ENCODE measurements around the gene GK. TPM values are rescaled to one million over a fixed set of nuclear protein-coding genes. Genes with fewer than 3 reads are reported as not detected.

The GK gene
- total RNA-seq (ENCODE audit: unreplicated experiment): 2.4 TPM
- long read RNA-seq: 0 reads

DNA sequence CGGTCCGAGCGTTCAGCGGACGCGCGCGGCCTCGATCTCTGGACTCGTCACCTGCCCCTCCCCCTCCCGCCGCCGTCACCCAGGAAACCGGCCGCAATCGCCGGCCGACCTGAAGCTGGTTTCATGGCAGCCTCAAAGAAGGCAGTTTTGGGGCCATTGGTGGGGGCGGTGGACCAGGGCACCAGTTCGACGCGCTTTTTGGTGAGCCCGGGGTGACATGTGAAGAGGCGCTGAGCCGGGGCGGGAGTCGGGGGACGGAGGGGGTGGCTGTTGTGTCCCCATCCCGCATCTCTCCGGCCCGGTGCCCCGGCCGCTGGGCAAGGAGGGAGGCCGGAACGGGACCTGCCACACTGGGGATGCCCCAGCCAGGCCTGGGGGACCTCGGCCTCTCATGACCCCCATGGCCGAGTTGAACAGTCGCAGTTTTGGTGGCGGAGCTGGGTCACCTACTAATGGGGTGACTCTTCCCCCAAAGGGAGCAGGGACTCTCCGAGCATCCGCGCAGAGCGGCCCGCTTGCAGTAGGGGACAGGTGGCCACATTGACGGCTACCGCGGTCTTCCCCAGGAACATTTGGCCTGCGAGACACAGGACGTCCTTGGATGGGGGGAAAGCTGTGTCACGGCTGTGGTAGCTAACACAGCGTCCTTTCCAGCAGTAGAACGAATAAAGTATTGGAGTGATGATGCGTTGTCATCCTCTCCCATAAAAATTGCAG, at the start of gene GK:
TSS of gene GK (plus strand) at position 9 of the 717 bp plus-strand sequence. CDS start at position 124, 115 bp downstream.
- Mint-ChIP-seq H3K4me1 (ENCODE audit: unreplicated experiment) (peaks cover 6% of the 10 kb centered on the region), H3K36me3 (ENCODE audit: low read depth, unreplicated experiment) (no peaks in the 10 kb centered on the region), H3K27ac (ENCODE audit: unreplicated experiment) (peak within 1 kb of the TSS; percentile 80), H3K27me3 (ENCODE audit: unreplicated experiment) (no peaks in the 10 kb centered on the region), H3K9me3 (ENCODE audit: unreplicated experiment) (no peaks in the 10 kb centered on the region), H3K4me3 (ENCODE audit: unreplicated experiment) (peak within 1 kb of the TSS; percentile 88)
- peak; percentile 7 for DNase-seq (ENCODE audit: low spot score)
- TF ChIP-seq, protein P1, sequence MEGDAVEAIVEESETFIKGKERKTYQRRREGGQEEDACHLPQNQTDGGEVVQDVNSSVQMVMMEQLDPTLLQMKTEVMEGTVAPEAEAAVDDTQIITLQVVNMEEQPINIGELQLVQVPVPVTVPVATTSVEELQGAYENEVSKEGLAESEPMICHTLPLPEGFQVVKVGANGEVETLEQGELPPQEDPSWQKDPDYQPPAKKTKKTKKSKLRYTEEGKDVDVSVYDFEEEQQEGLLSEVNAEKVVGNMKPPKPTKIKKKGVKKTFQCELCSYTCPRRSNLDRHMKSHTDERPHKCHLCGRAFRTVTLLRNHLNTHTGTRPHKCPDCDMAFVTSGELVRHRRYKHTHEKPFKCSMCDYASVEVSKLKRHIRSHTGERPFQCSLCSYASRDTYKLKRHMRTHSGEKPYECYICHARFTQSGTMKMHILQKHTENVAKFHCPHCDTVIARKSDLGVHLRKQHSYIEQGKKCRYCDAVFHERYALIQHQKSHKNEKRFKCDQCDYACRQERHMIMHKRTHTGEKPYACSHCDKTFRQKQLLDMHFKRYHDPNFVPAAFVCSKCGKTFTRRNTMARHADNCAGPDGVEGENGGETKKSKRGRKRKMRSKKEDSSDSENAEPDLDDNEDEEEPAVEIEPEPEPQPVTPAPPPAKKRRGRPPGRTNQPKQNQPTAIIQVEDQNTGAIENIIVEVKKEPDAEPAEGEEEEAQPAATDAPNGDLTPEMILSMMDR (IDR thresholded peaks at IDR 0.05; ENCODE audit: unreplicated experiment): no peak

- Mint-ChIP-seq H3K9me3 (ENCODE audit: unreplicated experiment) (no peaks in the 10 kb centered on the region), H3K4me1 (ENCODE audit: unreplicated experiment) (no peaks in the 10 kb centered on the region), H3K27ac (ENCODE audit: unreplicated experiment) (no peak overlapping the region), H3K27me3 (ENCODE audit: unreplicated experiment) (no peaks in the 10 kb centered on the region), H3K4me3 (ENCODE audit: unreplicated experiment) (no peak overlapping the region), H3K36me3 (ENCODE audit: low read depth, unreplicated experiment) (no peaks in the 10 kb centered on the region)
- no peak for DNase-seq (ENCODE audit: low spot score)
- TF ChIP-seq, protein P1 (IDR thresholded peaks at IDR 0.05; ENCODE audit: unreplicated experiment): no peak
These were observed 46.1 kb upstream of the GK start for GRCh38 chrX:30607155-30607554.

DNA sequence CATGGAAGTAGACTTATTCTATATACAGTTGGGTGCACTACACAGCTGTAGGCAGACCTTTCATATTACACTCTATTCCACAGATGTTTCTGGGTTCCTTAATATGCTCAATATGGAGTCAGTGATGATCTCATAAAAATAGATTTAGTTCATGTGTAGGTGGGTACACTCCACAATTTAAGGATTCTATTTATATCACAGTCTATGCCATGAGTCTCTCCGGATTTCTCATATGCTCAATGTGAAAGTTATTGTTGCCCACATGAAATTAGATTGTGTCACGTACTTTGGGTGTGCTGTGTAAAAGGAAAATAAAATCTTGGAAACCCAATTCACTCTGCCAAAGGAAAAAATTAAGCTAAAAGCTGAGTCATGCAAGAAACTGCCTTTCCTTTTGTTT, 43.2 kb upstream of the GK start:
- no peaks in the 10 kb centered on the region for H3K9me3 Mint-ChIP-seq (ENCODE audit: unreplicated experiment)
- no peaks in the 10 kb centered on the region for H3K36me3 Mint-ChIP-seq (ENCODE audit: low read depth, unreplicated experiment)
- no peaks in the 10 kb centered on the region for H3K27me3 Mint-ChIP-seq (ENCODE audit: unreplicated experiment)
- no peak overlapping the region for H3K27ac Mint-ChIP-seq (ENCODE audit: unreplicated experiment)
- DNase-seq (ENCODE audit: low spot score): no peak
- no peak overlapping the region for H3K4me3 Mint-ChIP-seq (ENCODE audit: unreplicated experiment)
- H3K4me1 Mint-ChIP-seq (ENCODE audit: unreplicated experiment): no peaks in the 10 kb centered on the region
- TF ChIP-seq, protein P1 (IDR thresholded peaks at IDR 0.05; ENCODE audit: unreplicated experiment): no peak

DNA sequence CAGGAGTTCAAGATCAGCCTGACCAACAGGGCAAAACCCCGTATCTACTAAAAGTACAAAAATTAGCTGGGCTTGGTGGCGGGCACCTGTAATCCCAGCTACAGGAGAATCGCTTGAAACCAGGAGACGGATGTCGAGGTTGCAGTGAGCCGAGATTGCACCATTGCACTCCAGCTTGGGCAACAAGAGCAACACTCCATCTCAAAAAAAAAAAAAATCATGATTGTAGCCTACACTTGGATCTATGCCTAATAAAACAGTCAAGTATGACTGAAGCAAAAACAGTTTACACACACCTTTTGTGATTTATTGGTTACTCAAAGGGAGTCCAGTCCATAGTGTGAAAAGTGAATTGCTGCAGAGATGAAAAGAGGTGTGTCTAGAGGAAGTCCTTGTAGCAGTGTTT, 41.0 kb upstream of the GK start:
- TF ChIP-seq, protein P1 (IDR thresholded peaks at IDR 0.05; ENCODE audit: unreplicated experiment): no peak
- H3K4me1 Mint-ChIP-seq (ENCODE audit: unreplicated experiment): no peaks in the 10 kb centered on the region
- no peak overlapping the region for H3K4me3 Mint-ChIP-seq (ENCODE audit: unreplicated experiment)

DNA sequence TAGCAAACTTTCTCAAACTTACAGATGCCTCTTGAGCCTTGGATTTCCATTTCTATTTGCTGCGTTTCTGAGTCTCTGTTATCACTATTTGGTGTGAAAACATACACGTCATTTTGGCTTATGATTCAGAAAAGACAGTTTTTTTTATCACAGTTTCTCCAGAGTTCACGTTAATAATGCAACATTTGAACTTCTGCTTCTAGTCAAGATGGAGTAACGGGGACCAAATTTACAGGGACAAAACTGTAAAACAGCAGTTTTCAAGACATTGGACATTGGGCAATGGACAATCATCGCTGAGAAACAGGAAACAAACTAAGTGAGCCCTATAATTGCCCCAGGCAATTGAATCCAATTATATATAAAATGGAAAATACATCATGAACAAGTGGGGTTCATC, 39.5 kb upstream of the GK start:
- TF ChIP-seq, protein P1 (IDR thresholded peaks at IDR 0.05; ENCODE audit: unreplicated experiment): no peak
- Mint-ChIP-seq H3K4me1 (ENCODE audit: unreplicated experiment) (no peaks in the 10 kb centered on the region), H3K4me3 (ENCODE audit: unreplicated experiment) (no peak overlapping the region), H3K27ac (ENCODE audit: unreplicated experiment) (no peak overlapping the region), H3K36me3 (ENCODE audit: low read depth, unreplicated experiment) (no peaks in the 10 kb centered on the region), H3K9me3 (ENCODE audit: unreplicated experiment) (no peaks in the 10 kb centered on the region), H3K27me3 (ENCODE audit: unreplicated experiment) (no peaks in the 10 kb centered on the region)
- no peak for DNase-seq (ENCODE audit: low spot score)

More for the DNA sequence above, 41.0 kb upstream of the GK start:
- Mint-ChIP-seq H3K27ac (ENCODE audit: unreplicated experiment) (no peak overlapping the region), H3K9me3 (ENCODE audit: unreplicated experiment) (no peaks in the 10 kb centered on the region), H3K27me3 (ENCODE audit: unreplicated experiment) (no peaks in the 10 kb centered on the region), H3K36me3 (ENCODE audit: low read depth, unreplicated experiment) (no peaks in the 10 kb centered on the region)
- no peak for DNase-seq (ENCODE audit: low spot score)

Data from endothelial cell (in vitro differentiated cells).